Caki2 (cell line): ENCODE data around the gene QDPR. TPM values are rescaled to one million over a fixed set of nuclear protein-coding genes. Genes with fewer than 3 reads are reported as not detected.
"Not testable (repeated sequence)": the region's sequence is repeated elsewhere in the genome, so short reads cannot be mapped to it uniquely, and the experiment has no call there.

ENCODE experiments used
- DNase-seq: peaks from one replicate; pipeline ENCODE4 v3.0.0-alpha.2; 2015; ENCODE audit warnings: low read depth
- in situ Hi-C: cut with HindIII; loops from 2 replicates; pipeline ENCODE4 v1.10.0; 2016; ENCODE audit warnings: low sequenced_read_pairs, low pct_unique_long_range_greater_than_20kb, mixed read lengths
- total RNA-seq: library from RNA; depleted of rRNA; stranded (reverse); fragments of >200 nt; shearing (Covaris generic); gene quantifications from 2 replicates; pipeline ENCODE4 v1.2.3, GENCODE V29; 2014; ENCODE audit warnings: low replicate concordance; rRNA removed

The QDPR gene
- total RNA-seq, result 40.1 and 42.1 TPM in 2 replicates

DNA sequence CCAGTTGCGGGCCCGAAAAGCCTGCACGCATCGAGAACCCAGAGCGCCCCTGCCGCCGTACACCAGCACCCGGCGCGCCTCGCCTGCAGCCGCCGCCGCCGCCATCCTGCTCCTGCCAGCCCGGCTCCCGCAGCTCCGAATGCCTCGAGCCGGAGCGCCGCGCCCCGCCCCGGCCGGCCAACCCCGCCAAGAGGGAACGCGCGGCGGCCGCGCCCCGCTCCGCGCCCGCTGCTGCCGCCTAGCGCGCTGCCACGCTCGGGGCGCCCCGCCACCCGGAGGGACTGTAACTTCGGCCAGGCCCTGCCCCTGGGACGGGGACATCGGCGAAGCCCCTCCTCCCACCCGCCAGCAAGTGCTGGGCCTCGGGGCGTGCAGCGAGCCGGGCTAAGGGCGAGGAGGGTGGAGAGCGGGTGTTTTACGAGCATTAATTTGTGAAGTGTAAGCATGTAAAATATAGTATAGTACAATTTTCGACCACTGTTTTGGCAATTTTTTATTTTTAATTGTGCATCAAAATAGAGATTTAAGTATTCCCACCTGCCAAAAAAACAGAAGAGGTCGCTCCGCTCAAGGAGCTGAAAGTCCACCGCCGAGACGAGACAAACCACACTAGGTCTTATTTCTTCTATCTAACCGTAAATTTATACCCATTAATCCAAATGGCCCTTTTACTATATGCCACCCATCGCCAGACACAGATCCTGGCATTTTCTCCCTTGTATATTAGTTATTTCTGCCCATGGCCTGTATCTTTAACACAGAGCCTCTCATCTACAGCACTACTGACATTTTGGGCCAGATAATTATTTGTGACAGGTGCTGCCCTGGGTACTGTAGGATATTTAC is at the start of gene QDPR:
QDPR (minus strand) TSS at position 141 of the 846 bp plus-strand sequence; CDS start at position 105, 36 bp downstream.
- in situ Hi-C loops, result no loop called here
- peak; percentile 80 for DNase-seq

DNA sequence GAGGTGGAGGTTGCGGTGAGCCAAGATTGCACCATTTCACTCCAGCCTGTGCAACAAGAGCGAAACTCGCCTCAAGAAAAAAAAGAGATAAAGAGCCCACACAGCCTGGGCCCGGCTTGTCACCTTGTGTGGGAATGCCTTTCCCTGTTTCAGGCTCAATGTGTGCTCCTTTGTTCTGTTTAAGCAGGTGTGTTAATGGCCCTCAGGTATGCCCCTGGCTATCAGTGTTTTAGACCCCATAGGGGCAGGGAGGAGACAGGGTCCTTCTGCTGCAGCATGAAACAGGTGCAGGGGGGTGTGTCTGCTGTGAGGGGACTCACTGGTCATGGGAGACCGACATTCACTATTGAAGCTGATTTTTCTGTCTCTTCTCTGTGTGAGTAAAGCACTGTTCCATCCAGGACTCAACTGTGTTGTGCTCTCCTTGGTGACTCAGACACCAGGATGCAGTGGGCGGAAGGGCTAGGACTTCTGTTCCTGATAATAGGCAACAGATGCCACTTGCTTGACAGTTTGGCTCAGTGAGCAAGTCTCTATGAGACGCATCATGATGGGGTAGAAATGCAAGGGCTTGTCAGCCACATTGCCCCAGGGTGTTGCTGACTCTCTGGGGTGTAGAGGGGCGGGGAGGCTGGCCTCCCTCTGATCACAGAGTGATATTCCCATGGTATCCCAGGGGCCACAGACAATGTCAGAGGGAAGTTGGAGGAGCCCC is 49.5 kb upstream of the QDPR start:
- DNase-seq, result no peak
- in situ Hi-C loops, result no loop called here

DNA sequence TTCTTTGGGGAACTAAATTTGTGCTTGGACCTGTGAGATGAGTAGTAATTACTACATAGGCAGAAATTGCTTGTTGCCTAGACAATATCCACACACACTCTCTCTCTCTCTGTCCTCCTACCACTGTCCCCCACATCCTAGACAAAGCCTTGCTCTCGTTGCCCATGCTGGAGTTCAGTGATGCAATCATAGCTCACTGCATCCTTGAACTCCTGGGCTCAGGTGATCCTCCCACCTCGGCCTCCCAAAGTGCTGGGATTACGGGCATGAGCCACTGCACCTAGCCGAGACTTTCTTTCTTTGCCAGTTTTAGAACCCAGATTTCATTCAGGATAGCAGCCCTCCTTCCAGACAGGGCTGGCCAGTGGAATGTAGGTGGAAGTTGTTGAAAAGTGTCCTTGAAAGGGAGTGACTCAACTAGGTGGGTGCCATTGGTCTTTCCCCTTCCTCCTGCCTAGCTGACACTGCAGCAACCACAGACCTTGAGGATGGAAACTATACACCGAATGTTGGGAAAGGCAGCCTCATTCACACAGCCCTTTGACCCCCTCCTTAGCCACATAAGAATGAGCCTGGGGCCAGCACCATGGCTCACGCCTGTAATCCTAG is 48.3 kb upstream of the QDPR start:
- in situ Hi-C loops, result no loop called here
- DNase-seq, result no peak

DNA sequence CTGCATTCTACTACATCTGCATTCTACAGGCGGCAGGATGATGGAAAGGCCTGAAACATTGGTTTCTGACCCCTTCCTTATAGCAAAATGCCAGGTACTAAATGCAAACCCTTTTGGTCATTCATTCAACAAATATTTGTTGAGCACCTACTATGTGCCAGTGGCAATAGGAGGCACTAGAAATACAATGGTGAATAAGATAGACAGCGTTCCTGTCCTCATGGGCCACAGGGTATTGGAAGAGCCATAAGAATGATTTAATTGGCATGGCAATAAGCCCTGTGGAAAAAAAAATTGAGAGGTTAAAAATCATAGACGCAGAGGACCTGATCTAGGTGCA is 47.8 kb upstream of the QDPR start:
- no peak for DNase-seq
- in situ Hi-C loops, result no loop called here

DNA sequence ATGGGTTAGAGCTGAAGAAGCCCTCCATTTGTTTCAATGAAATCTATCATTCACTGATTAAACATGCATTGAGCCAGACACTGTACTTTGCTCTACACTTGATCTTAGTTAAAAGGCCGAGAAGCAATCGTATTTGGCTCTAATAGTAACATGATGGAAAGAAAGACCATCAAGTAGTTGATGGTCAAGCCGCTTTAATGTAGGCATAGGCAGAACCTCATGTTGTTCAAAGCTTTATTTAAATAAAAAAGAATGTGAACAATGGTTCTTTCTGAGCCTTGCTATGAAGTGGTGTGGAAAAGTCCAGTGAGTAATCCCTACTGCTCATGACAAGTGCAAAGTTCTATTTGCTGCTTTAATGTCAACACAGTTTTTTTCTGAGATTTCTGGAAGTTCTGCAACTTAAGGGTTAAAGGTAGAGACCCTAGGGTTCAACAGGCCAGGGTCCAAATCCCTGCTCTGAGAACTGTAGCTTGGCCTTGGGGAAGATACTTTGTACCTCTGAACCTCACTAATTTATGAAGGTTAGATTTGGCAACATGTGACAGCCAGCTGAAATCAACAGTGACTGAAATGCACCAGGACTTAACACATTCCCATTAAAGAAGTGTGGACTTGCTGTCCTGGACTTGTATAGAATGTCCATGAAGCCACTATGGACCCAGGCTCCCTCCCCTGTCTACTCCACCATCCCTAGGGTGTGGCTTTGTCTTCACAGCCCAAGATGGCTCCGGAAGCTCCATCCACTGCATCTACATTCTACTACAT is 47.2 kb upstream of the QDPR start:
- in situ Hi-C loops, result no loop called here
- DNase-seq, result no peak

DNA sequence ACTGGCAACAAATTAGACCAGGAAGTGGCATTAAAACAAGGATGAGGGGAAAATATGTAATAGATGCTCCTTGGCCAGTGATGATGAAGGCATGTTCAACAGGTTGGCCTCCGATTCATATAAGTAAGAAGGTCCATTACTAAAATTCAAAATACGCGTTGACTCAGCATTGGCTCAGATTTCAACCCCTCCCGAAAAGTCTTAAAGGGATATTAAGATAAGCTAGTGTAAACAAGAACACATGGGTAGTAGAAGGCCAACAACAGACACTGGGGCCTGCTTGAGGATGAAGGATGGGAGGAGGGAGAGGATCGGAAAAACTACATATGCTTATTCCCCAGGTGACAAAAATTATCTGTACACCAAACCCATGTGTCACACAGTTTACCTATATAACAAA is 46.0 kb upstream of the QDPR start:
- in situ Hi-C loops, result no loop called here
- DNase-seq, result no peak

DNA sequence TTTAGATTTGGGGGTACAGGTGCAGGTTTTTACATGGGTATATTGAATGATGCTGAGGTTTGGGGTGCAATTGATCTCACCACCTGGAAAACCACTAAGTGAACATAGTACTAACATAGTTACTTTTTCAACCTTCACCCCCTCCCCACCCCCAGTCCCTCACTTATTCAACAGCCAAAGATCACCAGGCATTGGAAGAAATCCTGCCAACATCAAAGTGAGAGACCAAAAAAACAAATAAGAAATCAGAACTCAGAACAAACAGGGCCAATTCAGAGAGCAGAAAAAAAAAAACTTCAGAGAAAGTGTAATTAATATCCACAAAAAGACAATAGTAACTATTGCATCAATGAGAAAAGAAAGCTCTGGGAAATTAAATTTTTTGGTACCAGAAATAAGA is 44.6 kb upstream of the QDPR start:
- no peak for DNase-seq
- in situ Hi-C loops, result no loop called here

DNA sequence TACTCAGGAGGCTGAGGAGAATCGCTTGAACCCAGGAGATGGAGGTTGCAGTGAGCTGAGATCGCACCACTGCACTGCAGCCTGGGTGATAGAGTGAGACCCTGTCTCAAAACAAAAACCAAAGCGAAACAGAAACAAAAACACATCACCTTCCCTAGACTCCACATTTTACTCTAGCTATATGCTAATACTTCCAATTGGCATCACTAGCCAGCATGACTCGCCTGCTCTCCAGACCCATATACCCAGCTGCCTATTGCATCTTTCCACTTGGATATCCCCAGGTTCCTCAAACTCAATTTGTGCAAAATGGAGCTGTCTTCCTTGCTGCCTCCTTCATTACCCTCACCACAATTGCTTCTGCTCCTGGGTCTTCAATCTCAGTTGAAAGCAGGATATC is 42.7 kb upstream of the QDPR start:
- no peak for DNase-seq
- in situ Hi-C loops, result no loop called here

DNA sequence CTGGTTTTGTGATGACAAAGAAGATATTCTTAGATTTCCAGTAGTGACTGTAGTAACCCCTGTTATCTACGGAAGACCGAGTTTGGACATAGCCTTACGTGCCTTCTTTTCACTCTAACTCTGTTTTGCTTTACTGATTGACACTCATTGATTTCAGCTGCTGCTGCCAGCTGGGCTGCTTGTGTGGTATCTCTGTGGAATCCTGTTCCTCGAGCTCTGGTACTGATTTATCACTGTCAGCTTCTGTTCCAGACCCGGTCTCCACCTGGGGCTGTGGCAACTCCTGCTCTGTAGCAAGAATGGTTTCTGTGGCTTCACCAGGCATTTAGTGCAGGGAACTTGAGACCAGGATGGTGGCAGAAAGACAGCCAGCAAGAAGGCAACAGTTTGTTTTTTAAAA is 40.5 kb upstream of the QDPR start:
- DNase-seq, result no peak
- in situ Hi-C loops, result no loop called here

DNA sequence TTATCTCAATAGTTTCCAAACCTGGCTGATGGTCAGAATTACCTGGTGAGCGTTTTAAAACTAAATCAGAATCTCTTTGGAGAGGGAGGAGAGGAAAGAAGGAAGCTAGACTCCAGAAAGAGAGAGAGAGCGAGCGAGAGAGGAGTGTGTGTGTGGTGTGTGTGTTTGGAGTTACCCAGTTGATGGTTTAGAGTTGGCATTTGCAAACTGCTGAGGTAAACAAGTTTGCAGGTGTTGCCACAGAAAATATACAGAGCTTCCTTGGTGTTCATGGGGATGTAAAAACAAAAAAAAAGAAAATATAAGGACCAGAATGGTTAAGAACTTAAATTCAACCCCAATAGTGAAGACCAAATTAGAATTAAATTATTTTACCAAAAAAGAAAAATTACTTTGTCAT is 38.7 kb upstream of the QDPR start:
- in situ Hi-C loops, result no loop called here
- DNase-seq, result no peak

DNA sequence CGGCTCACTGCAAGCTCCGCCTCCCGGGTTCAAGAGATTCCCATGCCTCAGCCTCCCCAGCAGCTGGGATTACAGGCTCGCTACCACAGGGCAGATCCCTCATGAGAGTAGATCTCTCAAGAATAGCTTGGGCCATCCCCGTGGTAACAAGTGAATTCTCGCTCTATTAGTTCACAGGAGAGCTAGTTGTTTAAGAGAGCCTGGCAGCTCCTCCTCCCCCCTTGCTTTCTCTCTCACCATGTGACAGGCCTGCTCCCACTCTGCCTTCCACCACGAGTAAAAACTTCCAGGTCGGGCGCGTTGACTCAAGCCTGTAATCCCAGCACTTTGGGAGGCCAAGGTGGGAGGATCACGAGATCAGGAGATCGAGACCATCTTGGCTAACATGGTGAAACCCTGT is 34.8 kb upstream of the QDPR start:
- in situ Hi-C loops, result no loop called here
- DNase-seq, result no peak

DNA sequence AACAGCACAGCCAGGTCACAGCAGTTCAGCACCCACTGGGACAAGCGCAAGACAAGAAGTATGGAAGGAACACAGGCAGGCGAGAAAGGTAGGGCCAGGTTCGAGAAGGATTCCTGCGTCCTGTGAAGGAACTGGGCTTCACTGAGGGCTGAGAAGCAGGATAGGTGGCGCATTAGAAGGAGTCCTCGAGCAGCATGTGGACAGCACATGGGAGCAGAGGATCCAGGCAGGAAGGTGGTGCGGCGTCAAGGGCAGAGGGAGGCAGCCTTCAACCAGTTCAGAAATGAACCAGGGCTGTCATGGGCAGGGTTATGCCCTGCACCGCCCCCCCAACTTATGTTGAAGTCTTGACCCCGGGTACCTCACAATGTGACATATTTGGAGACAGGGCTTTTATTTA is 34.3 kb upstream of the QDPR start:
- no peak for DNase-seq
- in situ Hi-C loops, result no loop called here

DNA sequence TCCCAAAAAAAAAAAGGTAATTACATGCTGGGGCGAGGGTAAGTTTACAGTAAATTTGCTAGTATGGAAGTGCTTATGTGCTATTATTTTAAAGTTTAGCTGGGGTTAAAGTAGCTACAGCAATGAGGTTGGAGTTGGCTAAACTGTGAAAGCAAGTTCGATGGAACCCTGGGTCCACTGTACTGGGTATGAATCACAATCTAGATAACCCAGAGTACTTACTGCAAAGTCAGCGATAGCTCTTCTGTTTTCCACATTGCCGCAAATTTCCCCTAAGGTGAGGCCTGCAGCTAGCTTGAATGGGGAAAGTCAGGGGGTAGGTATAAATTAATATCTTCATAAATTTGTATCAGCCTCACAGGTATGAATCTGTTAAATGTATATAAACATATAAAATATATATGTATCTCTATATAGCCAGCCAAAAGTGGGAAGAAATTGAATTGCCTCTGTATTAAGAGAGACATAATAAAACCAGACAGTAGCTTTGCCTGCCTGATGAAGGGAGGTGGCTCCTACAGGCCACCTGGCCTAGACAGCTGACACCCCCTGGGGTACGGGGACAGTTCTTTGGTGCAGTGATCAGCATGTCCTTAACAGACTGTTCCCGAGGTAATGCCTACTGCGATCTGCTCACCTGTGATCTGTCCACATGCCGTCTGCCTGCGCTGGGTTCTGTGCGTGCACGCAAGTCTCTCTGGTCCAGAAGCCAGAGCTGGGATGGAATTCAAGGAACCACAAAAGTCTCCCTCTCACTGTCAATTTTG is 33.7 kb upstream of the QDPR start:
- in situ Hi-C loops, result no loop called here

DNA sequence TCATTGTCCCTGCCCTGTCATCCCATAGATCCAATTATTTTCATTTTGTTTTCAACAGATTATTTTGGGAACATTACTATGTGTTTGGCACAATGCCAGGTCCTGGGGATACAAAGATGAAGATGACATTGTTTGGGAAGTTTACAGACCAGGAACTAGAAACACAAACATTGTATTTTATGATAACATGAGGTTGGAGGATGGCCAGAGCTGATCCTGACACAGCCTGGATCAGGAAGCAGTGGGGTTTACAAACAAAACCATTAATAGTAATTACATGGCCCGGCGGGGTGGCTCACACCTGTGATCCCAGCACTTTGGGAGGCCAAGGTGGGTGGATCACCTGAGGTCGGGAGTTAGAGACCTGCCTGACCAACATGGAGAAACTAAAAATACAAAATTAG is 32.9 kb upstream of the QDPR start:
- no peak for DNase-seq
- in situ Hi-C loops, result no loop called here

More for the DNA sequence above, 33.7 kb upstream of the QDPR start:
- no peak for DNase-seq

DNA sequence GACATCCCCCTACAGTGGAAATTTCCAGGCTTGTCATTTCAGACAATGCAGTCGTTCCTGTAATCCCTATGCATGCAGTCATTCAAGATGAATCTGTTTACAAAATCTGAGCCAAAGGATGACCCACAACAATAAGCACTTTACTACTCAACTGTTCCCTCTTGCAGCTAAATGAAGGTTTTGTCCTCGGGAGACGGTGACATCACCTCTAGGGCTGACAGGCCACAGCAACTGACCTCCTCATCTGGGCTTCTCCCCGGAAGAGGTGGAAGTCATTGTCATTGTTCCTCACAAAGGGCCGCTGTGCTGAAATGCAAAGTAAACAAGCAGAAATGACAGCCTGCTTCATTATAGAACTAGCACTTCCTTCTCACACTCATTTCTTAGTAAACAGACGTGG is 32.3 kb upstream of the QDPR start:
- in situ Hi-C loops, result no loop called here
- peak; percentile 19 for DNase-seq

DNA sequence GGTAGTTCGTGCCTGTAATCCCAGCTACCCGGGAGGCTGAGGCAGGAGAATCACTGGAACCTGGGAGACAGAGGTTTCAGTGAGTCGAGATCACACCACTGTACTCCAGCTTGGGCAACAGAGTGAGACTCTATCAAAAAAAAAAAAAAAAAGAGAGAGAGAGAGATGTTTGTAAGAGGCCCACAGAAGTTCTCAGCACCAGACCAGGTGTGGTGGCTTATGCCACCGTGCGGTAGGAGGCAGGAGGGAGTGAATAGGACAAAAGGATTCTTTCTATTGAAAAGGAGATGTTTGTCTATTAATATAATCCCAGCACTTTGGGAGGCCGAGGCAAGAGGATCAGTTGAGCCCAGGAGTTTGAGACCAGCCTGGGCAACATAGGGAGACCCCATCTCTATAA is 25.2 kb upstream of the QDPR start:
- DNase-seq, in situ Hi-C loops: not testable (repeated sequence)

DNA sequence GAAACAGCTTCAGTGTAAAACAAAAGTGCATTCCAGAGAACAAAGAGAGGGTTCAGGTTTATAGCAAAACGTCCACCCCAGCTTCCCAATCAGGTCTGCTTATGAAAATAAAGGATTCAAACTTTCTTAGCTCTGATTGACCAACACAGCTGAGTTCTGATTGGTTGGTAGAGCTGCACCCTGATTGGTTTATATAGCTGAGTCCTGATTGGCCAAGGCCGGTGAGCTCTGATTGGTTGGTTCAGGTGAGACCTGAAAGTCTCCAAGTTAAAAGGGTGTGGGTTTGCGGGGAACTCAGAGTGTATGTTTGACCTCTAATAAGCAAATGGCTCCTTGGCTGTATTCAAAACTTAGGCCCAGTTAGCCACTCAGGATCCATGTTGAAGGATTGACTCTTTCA is 24.0 kb upstream of the QDPR start:
- DNase-seq, result no peak
- in situ Hi-C loops, result no loop called here

DNA sequence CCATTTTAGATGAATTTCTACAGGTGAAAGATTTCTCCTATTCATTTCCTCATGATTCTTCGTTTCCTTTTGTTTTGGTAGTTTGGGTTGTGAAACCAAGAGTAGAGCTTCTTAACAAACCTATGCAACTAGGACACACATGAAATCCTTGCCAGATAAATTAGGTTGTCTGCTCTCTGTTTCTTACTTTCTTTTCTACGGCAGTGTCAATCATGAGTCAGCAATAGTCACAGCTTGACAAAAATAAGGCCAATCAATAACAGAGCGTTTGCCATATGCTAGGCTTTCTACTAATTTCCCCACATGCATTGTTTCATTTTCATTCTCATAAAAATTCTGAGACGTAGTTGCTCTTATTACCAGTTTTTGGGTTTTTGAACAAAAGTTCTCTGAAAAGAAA is 23.4 kb upstream of the QDPR start:
- DNase-seq, result no peak
- in situ Hi-C loops, result no loop called here
